GM18502 (cell line): ENCODE measurements around the gene KRT3.

Experiments used
- ATAC-seq: cut with Tn5 transposase; IDR thresholded peaks from one replicate; pipeline ENCODE4 v1.9.1; 2021; ENCODE audit warnings: mild to moderate bottlenecking; ENCODE audit not compliant: unreplicated experiment, poor library complexity

Gene KRT3

GRCh38 chr12:52787324-52788191, 8.4 kb downstream of the KRT3 start:
- ATAC-seq, result no peak

- no peak for ATAC-seq
Observed at GRCh38 chr12:52784909-52785308, 11.0 kb downstream of the KRT3 start.

- no peak for ATAC-seq
Observed at GRCh38 chr12:52783563-52784316, 12.2 kb downstream of the KRT3 start.

- no peak for ATAC-seq
Observed at GRCh38 chr12:52782502-52782901, 13.4 kb downstream of the KRT3 start.

- ATAC-seq, result no peak
Observed at GRCh38 chr12:52781399-52782082, 14.4 kb downstream of the KRT3 start.

GRCh38 chr12:52779914-52780313, 16.0 kb downstream of the KRT3 start:
- ATAC-seq, result no peak

GRCh38 chr12:52778833-52779232, 17.1 kb downstream of the KRT3 start:
- ATAC-seq, result no peak

- ATAC-seq, result no peak
Observed at GRCh38 chr12:52777566-52777965, 18.4 kb downstream of the KRT3 start.

- ATAC-seq, result no peak
Observed at GRCh38 chr12:52776913-52777395, 19.0 kb downstream of the KRT3 start, which contains the start of gene KRT76. KRT76 (minus strand) TSS chr12:52777345; CDS start chr12:52777291, 54 bp downstream.

- ATAC-seq, result no peak
Observed at GRCh38 chr12:52776435-52776834, 19.5 kb downstream of the KRT3 start.

GRCh38 chr12:52774629-52775250, 21.2 kb downstream of the KRT3 start:
- no peak for ATAC-seq

GRCh38 chr12:52772772-52773171, 23.1 kb downstream of the KRT3 start:
- no peak for ATAC-seq

GRCh38 chr12:52772188-52772587, 23.7 kb downstream of the KRT3 start:
- ATAC-seq, result no peak

- ATAC-seq, result no peak
Observed at GRCh38 chr12:52771505-52771904, 24.4 kb downstream of the KRT3 start.

GRCh38 chr12:52771088-52771487, 24.8 kb downstream of the KRT3 start:
- ATAC-seq, result no peak

- ATAC-seq, result no peak
Observed at GRCh38 chr12:52769946-52770345, 26.0 kb downstream of the KRT3 start.

- no peak for ATAC-seq
Observed at GRCh38 chr12:52769354-52769753, 26.6 kb downstream of the KRT3 start.

- ATAC-seq, result no peak
Observed at GRCh38 chr12:52768479-52769200, 27.3 kb downstream of the KRT3 start.

GRCh38 chr12:52767427-52767826, 28.5 kb downstream of the KRT3 start:
- no peak for ATAC-seq

- ATAC-seq, result no peak
Observed at GRCh38 chr12:52767020-52767379, 28.9 kb downstream of the KRT3 start.
